Spinal cord (tissue), 10 donors: ENCODE data around the gene ACTL7A. TPM values are rescaled to one million over a fixed set of nuclear protein-coding genes. Genes with fewer than 3 reads are reported as not detected.
"Not testable (repeated sequence)": the region's sequence is repeated elsewhere in the genome, so short reads cannot be mapped to it uniquely, and the experiment has no call there.

Source experiments
- DNase-seq, 6 donors: peaks; one replicate each; pipeline versions ENCODE4 v3.0.0 to v3.0.0-alpha.2; 2013 to 2015; ENCODE audit warnings: low spot score in 6 of 6, low read depth in 4 of 6
- H3K27ac ChIP-seq: one replicate; pipeline ENCODE4 v1.5.1; 2013; ENCODE audit warnings: low read depth, low read length, control low read depth
- H3K27me3 ChIP-seq: one replicate; pipeline ENCODE4 v1.6.1; 2013; ENCODE audit warnings: low read length; ENCODE audit not compliant: control insufficient read depth, insufficient read depth
- H3K36me3 ChIP-seq: one replicate; pipeline ENCODE4 v1.6.1; 2013; ENCODE audit warnings: low read length; ENCODE audit not compliant: control insufficient read depth, insufficient read depth
- H3K4me1 ChIP-seq: one replicate; pipeline ENCODE4 v1.6.1; 2013; ENCODE audit warnings: low read length; ENCODE audit not compliant: control insufficient read depth, insufficient read depth
- H3K4me3 ChIP-seq: one replicate; pipeline ENCODE4 v1.5.1; 2013; ENCODE audit warnings: low read depth, low read length, control low read depth
- H3K9me3 ChIP-seq: one replicate; pipeline ENCODE4 v1.6.1; 2013; ENCODE audit warnings: low read length; ENCODE audit not compliant: control insufficient read depth, insufficient read depth
- WGBS: methylation state at CpG from one replicate; pipeline ENCODE4 v1.1.5; 2013; ENCODE audit warnings: missing lambda C conversion rate; ENCODE audit not compliant: insufficient coverage; 5-methylcytosine and 5-hydroxymethylcytosine counted together
- polyA plus RNA-seq, 2 donors: library from polyadenylated mRNA; unstranded; fragments of 120-200 nt; gene quantifications; one replicate each; pipeline ENCODE4 v1.2.1, GENCODE V29; 2013; ENCODE audit not compliant: insufficient read length in 2 of 2
- total RNA-seq, 2 donors: library from RNA; depleted of rRNA in 1 of 2; stranded (reverse); fragments of 120-200 nt in 1 of 2; fragments of >200 nt in 1 of 2; gene quantifications; one replicate each; pipeline versions ENCODE4 v1.2.3 to v1.2.4, GENCODE V29; 2013 to 2014
- donor health status: healthy.

ACTL7A gene
- total and polyA plus RNA-seq, 4 donors = not detected

DNA sequence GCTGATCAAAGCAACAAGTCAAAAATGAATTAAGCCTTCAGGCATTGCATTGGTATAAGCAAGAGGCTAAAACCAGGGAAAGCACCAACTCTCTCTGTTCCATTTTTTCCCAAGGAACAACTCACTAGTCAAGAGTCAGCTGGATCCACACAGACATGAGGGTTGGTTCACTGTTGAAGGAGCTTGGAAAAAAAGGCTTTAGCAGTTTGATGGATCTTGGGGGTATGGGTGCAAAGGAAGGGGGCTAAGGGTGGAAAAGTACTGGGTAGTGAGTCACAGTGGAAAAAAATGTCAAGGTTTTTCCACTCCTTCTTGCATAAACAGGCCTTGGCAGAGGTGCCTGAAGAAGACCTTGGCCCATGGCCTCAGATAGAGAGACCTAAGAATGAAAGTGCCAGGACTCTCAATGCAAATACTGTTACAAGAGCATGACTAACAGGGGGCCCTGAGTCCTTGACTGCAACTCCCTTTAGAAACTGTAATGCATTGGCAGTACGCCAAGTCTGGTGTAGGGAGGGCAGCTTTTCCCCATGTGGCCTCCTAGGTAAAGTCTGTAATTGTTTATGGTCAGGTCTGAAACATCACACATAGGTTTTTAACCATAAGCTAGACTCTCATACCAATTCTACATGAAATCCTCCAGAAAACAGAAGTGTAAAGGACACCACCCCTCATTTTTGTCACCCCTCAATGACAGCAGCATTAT lies 23.7 kb downstream of the ACTL7A start:
- Histone ChIP-seq H3K36me3 (peaks cover 20% of the 10 kb centered on the region), H3K27me3 (no peaks in the 10 kb centered on the region), H3K9me3 (peaks cover 1% of the 10 kb centered on the region), H3K4me3 (no peak overlapping the region), H3K27ac (no peak overlapping the region), H3K4me1 (no peaks in the 10 kb centered on the region)
- WGBS = no CpG with 5 or more reads among the region's 1 CpG
- peak in 2 of 6 donors; percentile 5 to 26 for DNase-seq

DNA sequence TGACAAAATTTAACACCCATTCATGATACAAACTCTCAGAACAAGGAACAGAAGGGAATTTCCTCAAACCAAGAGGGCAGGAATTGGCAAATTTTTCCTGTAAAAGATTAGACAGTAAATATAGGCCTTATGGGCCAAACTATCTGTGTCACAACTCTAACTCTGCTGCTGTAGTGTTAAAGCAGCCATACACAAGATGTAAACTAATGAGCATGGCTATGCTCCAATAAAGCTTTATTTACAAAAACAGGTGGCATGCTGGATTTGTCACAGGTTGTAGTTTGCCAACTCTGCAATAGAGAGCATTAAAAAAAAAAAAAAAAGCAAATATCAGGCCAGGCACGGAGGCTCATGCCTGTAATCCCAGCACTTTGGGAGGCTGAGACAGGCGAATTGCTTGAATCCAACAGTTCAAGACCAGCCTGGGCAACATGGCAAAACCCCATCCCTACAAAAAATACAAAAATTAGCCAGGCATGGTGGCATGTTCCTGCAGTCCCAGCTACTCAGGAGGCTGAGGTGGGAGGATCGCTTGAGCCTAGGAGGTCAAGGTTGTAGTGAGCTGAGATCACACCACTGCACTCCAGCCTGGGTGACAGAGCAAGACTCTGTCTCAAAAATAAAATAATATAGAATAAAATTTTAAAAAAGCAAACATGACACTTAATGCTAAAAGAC lies 24.7 kb downstream of the ACTL7A start:
- not testable (repeated sequence) for H3K27ac ChIP-seq
- peak in 1 of 6 donors; percentile 71 for DNase-seq
- WGBS = 75% methylated on average over 2 of the region's 3 CpGs

DNA sequence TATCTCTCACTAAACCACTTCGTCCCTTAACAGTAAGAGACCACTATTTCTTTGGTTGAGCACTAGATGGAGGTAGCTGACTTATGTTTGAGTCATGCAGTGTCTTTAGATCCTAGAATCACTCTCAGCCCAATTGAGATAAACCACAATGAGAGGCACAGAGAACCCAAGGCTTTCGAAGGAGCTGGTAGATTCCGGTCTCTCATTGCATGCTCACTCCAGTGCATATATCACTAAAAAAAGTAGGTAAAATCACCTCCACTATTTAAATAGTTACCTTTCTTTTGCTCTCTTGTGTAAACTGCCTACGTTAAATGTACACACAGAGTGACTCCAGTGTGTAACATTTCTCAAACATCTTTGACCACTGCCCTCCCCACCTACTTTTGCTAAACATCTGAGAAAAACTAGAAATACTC lies 27.6 kb downstream of the ACTL7A start:
- no peaks in the 10 kb centered on the region for H3K27me3 ChIP-seq
- peaks cover 1% of the 10 kb centered on the region for H3K9me3 ChIP-seq
- 93% methylated on average over 3 of the region's 4 CpGs for WGBS
- peak in 2 of 6 donors; percentile 49 to 60 for DNase-seq
- H3K36me3 ChIP-seq = peaks cover 32% of the 10 kb centered on the region
- H3K4me1 ChIP-seq = no peaks in the 10 kb centered on the region
- no peak overlapping the region for H3K4me3 ChIP-seq
- no peak overlapping the region for H3K27ac ChIP-seq

More for the DNA sequence above, 24.7 kb downstream of the ACTL7A start:
- not testable (repeated sequence) for H3K4me1 ChIP-seq, H3K9me3 ChIP-seq, H3K27me3 ChIP-seq, H3K4me3 ChIP-seq
- H3K36me3 ChIP-seq = peaks cover 27% of the 10 kb centered on the region

DNA sequence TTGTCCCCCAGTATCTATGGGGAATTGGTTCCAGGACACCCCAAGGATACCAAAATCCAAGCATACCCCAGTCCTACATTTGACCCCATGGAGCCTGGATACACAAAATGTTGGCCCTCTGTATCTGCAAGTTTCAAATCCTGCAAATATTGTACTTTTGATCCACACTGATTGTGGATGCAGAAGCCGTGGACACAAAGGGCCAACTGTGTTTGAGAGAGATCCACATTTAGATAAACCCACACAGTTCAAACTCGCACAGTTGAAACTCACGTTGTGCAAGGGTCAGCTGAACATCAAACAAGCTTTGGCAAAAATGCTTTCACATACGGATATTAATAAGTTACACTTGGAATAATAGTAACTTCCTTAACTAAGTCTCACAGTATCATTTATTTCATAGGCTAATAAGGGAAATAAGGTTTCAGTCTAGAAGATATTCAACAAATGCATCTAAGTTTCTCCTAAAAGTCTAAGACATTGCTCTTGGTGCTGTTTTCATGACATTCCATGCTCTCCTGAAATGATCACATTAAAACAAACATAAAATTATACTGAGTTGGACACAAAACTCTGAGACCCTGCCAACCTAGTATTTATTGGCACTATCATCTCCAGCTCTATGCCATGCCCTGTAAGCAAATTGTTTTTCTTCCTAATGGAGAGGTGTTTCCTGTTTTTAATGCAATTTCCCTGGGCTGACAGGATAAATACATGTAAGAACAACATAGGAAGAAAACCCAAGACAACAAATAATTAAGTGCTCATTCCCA lies 32.3 kb downstream of the ACTL7A start:
- Histone ChIP-seq H3K27me3 (no peaks in the 10 kb centered on the region), H3K4me1 (no peaks in the 10 kb centered on the region), H3K36me3 (peaks cover 46% of the 10 kb centered on the region), H3K27ac (no peak overlapping the region), H3K4me3 (no peak overlapping the region), H3K9me3 (no peaks in the 10 kb centered on the region)
- no peak for DNase-seq
- no CpG with 5 or more reads among the region's 4 CpGs for WGBS

DNA sequence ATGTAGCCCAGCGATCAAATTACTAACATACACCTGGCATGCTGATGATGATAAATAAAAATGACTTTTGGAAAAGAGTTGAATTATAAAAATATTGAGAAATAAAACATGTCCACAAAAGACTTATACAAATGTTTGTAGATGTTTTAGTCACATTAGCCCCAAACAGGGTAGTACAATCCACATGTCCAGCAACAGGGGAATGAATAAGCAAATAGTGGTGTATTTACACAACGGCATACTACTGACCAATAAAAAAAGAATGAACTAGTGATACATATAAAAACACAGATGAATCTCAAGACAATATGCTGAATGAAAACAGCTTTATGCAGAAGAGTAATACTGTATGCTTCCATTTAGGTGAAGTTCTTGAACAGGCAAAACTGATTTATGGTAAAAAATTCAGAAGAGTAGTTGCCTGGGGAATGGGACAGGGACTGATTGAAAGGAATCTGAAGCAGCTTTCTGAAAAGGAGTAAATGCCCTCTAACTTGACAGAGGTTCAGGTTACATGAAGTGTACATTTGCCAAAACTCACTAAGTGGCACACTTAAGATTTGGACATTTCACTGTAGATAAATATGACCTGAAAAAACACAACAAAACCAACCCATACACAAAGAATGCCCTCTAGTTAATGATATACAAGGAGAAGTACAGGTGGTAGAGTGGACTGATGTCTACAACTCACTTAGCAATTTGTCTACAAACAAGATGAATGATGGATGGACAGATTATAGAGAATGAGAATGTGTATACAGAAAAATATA lies 35.4 kb downstream of the ACTL7A start:
- no peaks in the 10 kb centered on the region for H3K4me1 ChIP-seq
- no peak overlapping the region for H3K27ac ChIP-seq
- H3K27me3 ChIP-seq = no peaks in the 10 kb centered on the region
- peaks cover 43% of the 10 kb centered on the region for H3K36me3 ChIP-seq
- H3K4me3 ChIP-seq = no peak overlapping the region
- no peak for DNase-seq
- no peaks in the 10 kb centered on the region for H3K9me3 ChIP-seq
- WGBS = no CpG with 5 or more reads among the region's 2 CpGs

DNA sequence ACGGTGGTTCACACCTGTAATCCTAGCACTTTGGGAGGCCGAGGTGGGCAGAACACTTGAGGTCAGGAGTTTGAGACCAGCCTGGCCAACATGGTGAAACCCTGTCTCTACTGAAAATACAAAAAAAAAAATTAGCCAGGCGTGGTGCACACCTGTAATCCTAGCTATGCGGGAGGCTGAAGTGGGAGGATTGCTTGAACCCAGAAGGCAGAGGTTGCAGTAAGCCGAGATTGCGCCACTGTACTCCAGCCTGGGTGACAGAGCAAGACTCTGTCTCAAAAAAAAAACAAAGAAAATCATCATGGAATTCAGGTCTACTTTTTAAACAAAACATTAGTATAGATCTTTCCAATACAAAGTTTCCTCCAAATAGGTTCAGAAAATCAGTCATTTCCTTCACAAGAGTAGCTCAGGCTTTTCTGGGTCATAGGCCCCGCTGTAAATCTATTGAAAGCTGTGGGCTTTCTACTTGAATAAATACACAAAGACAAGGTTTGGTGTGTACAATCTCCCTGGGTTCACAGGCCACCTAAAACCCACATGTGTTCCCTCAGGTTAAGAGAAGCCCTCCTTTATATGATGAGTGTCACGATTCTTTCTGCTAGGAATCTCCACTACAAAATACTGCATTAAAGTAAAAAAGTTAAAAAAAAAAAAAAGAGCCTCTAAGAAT lies 37.1 kb downstream of the ACTL7A start:
- not testable (repeated sequence) for H3K4me3 ChIP-seq, H3K4me1 ChIP-seq, H3K27ac ChIP-seq, DNase-seq, H3K9me3 ChIP-seq, H3K27me3 ChIP-seq
- peaks cover 44% of the 10 kb centered on the region for H3K36me3 ChIP-seq
- WGBS = 84% methylated on average over 4 of the region's 8 CpGs

DNA sequence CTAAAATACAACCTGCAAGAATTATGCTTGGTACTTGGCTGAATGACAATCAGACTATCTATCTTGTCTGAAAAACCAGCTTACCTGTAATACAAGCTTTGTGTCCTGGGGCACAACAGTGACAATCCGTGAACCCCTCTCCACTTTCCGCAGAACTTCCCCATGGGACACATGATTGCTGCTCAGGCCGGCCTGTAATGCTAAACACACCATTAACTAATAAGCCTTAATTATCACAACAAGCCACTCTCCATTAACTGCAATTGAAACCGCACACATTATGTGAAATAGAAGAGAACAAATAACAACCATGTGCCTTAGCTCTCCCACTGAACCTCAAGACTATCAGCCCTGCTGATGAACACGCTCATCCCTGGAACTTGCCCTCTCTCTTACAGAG lies 38.1 kb downstream of the ACTL7A start:
- Histone ChIP-seq H3K9me3 (no peaks in the 10 kb centered on the region), H3K27ac (no peak overlapping the region), H3K27me3 (no peaks in the 10 kb centered on the region), H3K4me3 (no peak overlapping the region), H3K4me1 (no peaks in the 10 kb centered on the region), H3K36me3 (peaks cover 39% of the 10 kb centered on the region)
- DNase-seq = peak in 1 of 6 donors; percentile 71
- WGBS = 75% methylated on average over 5 of the region's 5 CpGs

DNA sequence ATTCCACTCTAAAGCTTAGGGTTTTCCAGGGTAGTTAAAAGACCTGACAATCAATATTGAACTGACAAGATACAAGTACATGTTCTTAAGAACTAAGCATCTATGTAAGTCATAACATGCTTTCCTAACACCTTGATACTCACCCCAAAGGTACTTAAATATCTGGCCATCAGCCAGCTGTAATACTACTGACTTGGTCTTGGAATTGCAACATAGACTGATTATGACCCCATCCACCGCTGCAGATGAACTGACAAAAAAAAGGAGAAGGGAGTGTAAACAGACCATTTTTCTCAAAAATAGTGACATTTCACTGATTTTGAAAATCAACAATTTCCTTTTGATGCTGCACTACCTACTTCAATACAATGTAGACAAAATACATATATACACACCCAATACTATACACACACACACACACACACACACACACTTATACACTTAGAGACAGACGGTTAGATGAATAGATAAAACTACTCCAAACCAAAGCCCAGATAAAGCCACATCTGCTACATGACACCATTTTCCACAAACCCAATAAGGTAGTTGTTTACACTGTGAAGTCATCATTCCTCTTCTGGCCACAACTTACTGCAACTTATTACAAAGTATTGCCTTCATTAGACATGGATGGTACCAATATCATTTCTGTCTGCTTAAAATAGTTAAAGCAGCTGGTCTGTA lies 41.5 kb downstream of the ACTL7A start:
- DNase-seq = no peak
- 100% methylated on average over 1 of the region's 2 CpGs for WGBS
- H3K27me3 ChIP-seq = no peaks in the 10 kb centered on the region
- peaks cover 34% of the 10 kb centered on the region for H3K36me3 ChIP-seq
- H3K4me3 ChIP-seq = no peak overlapping the region
- H3K27ac ChIP-seq = no peak overlapping the region
- H3K4me1 ChIP-seq = no peaks in the 10 kb centered on the region
- H3K9me3 ChIP-seq = no peaks in the 10 kb centered on the region
